ENCODE data around the gene R3HDM1. TPM values are rescaled to one million over a fixed set of nuclear protein-coding genes. Genes with fewer than 3 reads are reported as not detected.

Gene R3HDM1
- total RNA-seq, 2 experiments from 2014 or later, result 28.7 to 111 TPM

DNA sequence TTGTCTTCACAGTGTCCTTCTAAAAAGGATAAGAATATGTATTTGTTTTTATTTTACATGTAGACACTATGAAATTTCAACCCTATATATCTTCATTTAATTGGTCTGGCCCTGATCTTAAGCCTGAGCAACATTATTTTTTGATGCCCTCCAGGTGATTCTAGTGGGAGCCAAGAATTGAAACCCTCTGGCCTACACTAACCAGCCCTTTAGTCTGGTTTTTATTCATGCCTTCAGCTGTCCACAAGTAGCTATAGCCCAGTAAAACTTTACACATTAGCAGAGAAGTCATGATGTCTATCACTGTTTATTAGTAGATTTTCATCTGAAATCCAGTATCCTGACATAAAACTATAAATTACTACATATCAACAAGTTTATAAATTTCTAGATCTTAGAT, 157.7 kb downstream of the R3HDM1 start:
- Histone ChIP-seq H3K27ac (ENCODE audit: low read depth, low read length, poor library complexity, severe bottlenecking) (no peak overlapping the region), H3K9me2 (ENCODE audit: insufficient read depth, low read length) (no peaks in the 10 kb centered on the region), H3K79me2 (ENCODE audit: insufficient read depth, low read depth, low read length) (no peaks in the 10 kb centered on the region), H4K20me1 (ENCODE audit: insufficient read depth, low read length) (no peaks in the 10 kb centered on the region), H3K4me2 (ENCODE audit: low read length) (no peak overlapping the region), H3K36me3 (ENCODE audit: insufficient read depth, low read length) (peaks cover 55% of the 10 kb centered on the region), H2AFZ (ENCODE audit: low read length) (no peak overlapping the region), H3K9me3 (ENCODE audit: low read length) (no peaks in the 10 kb centered on the region), H3K4me1 (ENCODE audit: insufficient read depth, low read length, poor library complexity, severe bottlenecking) (no peaks in the 10 kb centered on the region), H3K4me3 (ENCODE audit: low read depth, low read length, poor library complexity, severe bottlenecking) (no peak overlapping the region)
- CTCF ChIA-PET (ENCODE audit: unreplicated experiment), result no interaction called here
- no TSS peak for BruUV-seq (replicated peaks)
- no peak for TF ChIP-seq EZH2phosphoT487 (IDR thresholded peaks at IDR 0.05; ENCODE audit: borderline replicate concordance, low read depth, low read length)
- TF ChIP-seq, protein P1, sequence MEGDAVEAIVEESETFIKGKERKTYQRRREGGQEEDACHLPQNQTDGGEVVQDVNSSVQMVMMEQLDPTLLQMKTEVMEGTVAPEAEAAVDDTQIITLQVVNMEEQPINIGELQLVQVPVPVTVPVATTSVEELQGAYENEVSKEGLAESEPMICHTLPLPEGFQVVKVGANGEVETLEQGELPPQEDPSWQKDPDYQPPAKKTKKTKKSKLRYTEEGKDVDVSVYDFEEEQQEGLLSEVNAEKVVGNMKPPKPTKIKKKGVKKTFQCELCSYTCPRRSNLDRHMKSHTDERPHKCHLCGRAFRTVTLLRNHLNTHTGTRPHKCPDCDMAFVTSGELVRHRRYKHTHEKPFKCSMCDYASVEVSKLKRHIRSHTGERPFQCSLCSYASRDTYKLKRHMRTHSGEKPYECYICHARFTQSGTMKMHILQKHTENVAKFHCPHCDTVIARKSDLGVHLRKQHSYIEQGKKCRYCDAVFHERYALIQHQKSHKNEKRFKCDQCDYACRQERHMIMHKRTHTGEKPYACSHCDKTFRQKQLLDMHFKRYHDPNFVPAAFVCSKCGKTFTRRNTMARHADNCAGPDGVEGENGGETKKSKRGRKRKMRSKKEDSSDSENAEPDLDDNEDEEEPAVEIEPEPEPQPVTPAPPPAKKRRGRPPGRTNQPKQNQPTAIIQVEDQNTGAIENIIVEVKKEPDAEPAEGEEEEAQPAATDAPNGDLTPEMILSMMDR (conservative IDR thresholded peaks at IDR 0.05; ENCODE audit: low read length), result no peak
- intact Hi-C loops (cut with micrococcal nuclease; ENCODE audit: unreplicated experiment), result no loop called here
- POLR2A ChIA-PET, result interaction anchor here (0.6 to 0.8 kb wide), 2 partner anchors 13 to 54 kb away, joined by 3 read pairs; no protein-coding TSS in a partner anchor
- no peak for DNase-seq (ENCODE audit: low spot score)

GRCh38 chr2:135689679-135690078, 158.4 kb downstream of the R3HDM1 start:
- POLR2A ChIA-PET, result interaction anchor here (0.6 kb wide), 1 partner anchor 53 kb away, joined by 3 read pairs; no protein-coding TSS in a partner anchor
- Histone ChIP-seq H3K27ac (ENCODE audit: low read depth, low read length, poor library complexity, severe bottlenecking) (no peak overlapping the region), H3K36me3 (ENCODE audit: insufficient read depth, low read length) (peaks cover 55% of the 10 kb centered on the region), H3K79me2 (ENCODE audit: insufficient read depth, low read depth, low read length) (no peaks in the 10 kb centered on the region), H3K4me2 (ENCODE audit: low read length) (no peak overlapping the region), H3K9me3 (ENCODE audit: low read length) (no peaks in the 10 kb centered on the region), H3K4me3 (ENCODE audit: low read depth, low read length, poor library complexity, severe bottlenecking) (no peak overlapping the region), H4K20me1 (ENCODE audit: insufficient read depth, low read length) (no peaks in the 10 kb centered on the region), H2AFZ (ENCODE audit: low read length) (no peak overlapping the region), H3K4me1 (ENCODE audit: insufficient read depth, low read length, poor library complexity, severe bottlenecking) (no peaks in the 10 kb centered on the region), H3K9me2 (ENCODE audit: insufficient read depth, low read length) (no peaks in the 10 kb centered on the region)
- TF ChIP-seq, protein P1 (conservative IDR thresholded peaks at IDR 0.05; ENCODE audit: low read length), result no peak
- CTCF ChIA-PET (ENCODE audit: unreplicated experiment), result no interaction called here
- no peak for DNase-seq (ENCODE audit: low spot score)
- intact Hi-C loops (cut with micrococcal nuclease; ENCODE audit: unreplicated experiment), result no loop called here
- BruUV-seq (replicated peaks), result no TSS peak

GRCh38 chr2:135694711-135695110, 163.4 kb downstream of the R3HDM1 start:
- ChIA-PET POLR2A (interaction anchor here (0.7 to 1.2 kb wide), 2 partner anchors 8 to 15 kb away, joined by 3 read pairs; no protein-coding TSS in a partner anchor), CTCF (ENCODE audit: unreplicated experiment) (no interaction called here)
- no peaks in the 10 kb centered on the region for H3K79me2 ChIP-seq (ENCODE audit: insufficient read depth, low read depth, low read length)
- no peak overlapping the region for H2AFZ ChIP-seq (ENCODE audit: low read length)
- no peaks in the 10 kb centered on the region for H3K9me2 ChIP-seq (ENCODE audit: insufficient read depth, low read length)
- intact Hi-C loops (cut with micrococcal nuclease; ENCODE audit: unreplicated experiment), result no loop called here
- H3K27ac ChIP-seq (ENCODE audit: low read depth, low read length, poor library complexity, severe bottlenecking), result no peak overlapping the region
- H3K4me1 ChIP-seq (ENCODE audit: insufficient read depth, low read length, poor library complexity, severe bottlenecking), result no peaks in the 10 kb centered on the region
- H3K9me3 ChIP-seq (ENCODE audit: low read length), result no peaks in the 10 kb centered on the region
- DNase-seq (ENCODE audit: low spot score), result no peak
- H3K36me3 ChIP-seq (ENCODE audit: insufficient read depth, low read length), result peaks cover 47% of the 10 kb centered on the region
- BruUV-seq (replicated peaks), result no TSS peak
- no peaks in the 10 kb centered on the region for H4K20me1 ChIP-seq (ENCODE audit: insufficient read depth, low read length)
- TF ChIP-seq EZH2phosphoT487 (IDR thresholded peaks at IDR 0.05; ENCODE audit: borderline replicate concordance, low read depth, low read length), result no peak
- TF ChIP-seq, protein P1 (conservative IDR thresholded peaks at IDR 0.05; ENCODE audit: low read length), result no peak
- no peak overlapping the region for H3K4me3 ChIP-seq (ENCODE audit: low read depth, low read length, poor library complexity, severe bottlenecking)
- H3K4me2 ChIP-seq (ENCODE audit: low read length), result no peak overlapping the region
